CD1c-positive myeloid dendritic cell (primary cell): ENCODE results near the gene TMUB1.
A peak's percentile ranks its signal among the peaks of the same experiment; 100 is the strongest.

ENCODE experiments used
- DNase-seq: peaks from one replicate; pipeline ENCODE4 v3.0.0-alpha.2; 2016; ENCODE audit errors: extremely low spot score

The TMUB1 gene

GRCh38 chr7:151121380-151122170 lies 38.3 kb upstream of the TMUB1 start:
- DNase-seq: no peak

- no peak for DNase-seq
These were observed 37.6 kb upstream of the TMUB1 start for GRCh38 chr7:151120896-151121295.

- no peak for DNase-seq
These were observed 36.6 kb upstream of the TMUB1 start for GRCh38 chr7:151119902-151120301.

GRCh38 chr7:151119055-151119415 lies 35.7 kb upstream of the TMUB1 start:
- DNase-seq: no peak

GRCh38 chr7:151118108-151119054 lies 35.1 kb upstream of the TMUB1 start:
- no peak for DNase-seq

GRCh38 chr7:151117565-151117964 lies 34.3 kb upstream of the TMUB1 start:
- no peak for DNase-seq

- DNase-seq: no peak
These were observed 33.5 kb upstream of the TMUB1 start for GRCh38 chr7:151116603-151117440.

- DNase-seq: no peak
These were observed 32.6 kb upstream of the TMUB1 start for GRCh38 chr7:151115836-151116418.

GRCh38 chr7:151115121-151115835 lies 32.0 kb upstream of the TMUB1 start:
- DNase-seq: peak; percentile 50

GRCh38 chr7:151114151-151115090 lies 31.1 kb upstream of the TMUB1 start:
- DNase-seq: peak; percentile 3

GRCh38 chr7:151113344-151114150 lies 30.3 kb upstream of the TMUB1 start:
- DNase-seq: no peak

GRCh38 chr7:151110941-151111645 lies 27.8 kb upstream of the TMUB1 start:
- DNase-seq: peak; percentile 75

GRCh38 chr7:151110236-151110940 lies 27.1 kb upstream of the TMUB1 start:
- no peak for DNase-seq

GRCh38 chr7:151109094-151110048 lies 26.1 kb upstream of the TMUB1 start:
- no peak for DNase-seq

- DNase-seq: no peak
These were observed 24.6 kb upstream of the TMUB1 start for GRCh38 chr7:151107882-151108281.
